HepG2 (cell line): ENCODE results near the gene PPP4C. TPM values are rescaled to one million over a fixed set of nuclear protein-coding genes. Genes with fewer than 3 reads are reported as not detected.

Experiments
- AHDC1 ChIP-seq: sonication (generic); formaldehyde crosslinking; IDR thresholded peaks from 2 replicates; pipeline ENCODE4 v1.5.1; 2020; ENCODE audit warnings: mild to moderate bottlenecking, missing genetic modification reagents, borderline replicate concordance
- EEA1 ChIP-seq: sonication (generic); formaldehyde crosslinking; IDR thresholded peaks from 2 replicates; pipeline ENCODE4 v1.5.1; 2020; ENCODE audit warnings: mild to moderate bottlenecking, missing genetic modification reagents, borderline replicate concordance
- EED ChIP-seq: sonication (generic); formaldehyde crosslinking; IDR thresholded peaks from 2 replicates; pipeline ENCODE4 v1.5.0; 2020; ENCODE audit warnings: mild to moderate bottlenecking, missing genetic modification reagents
- ETS1 ChIP-seq: sonication (generic); formaldehyde crosslinking; IDR thresholded peaks from 2 replicates; pipeline ENCODE4 v1.4.0; 2020; ENCODE audit warnings: missing genetic modification reagents
- GMEB1 ChIP-seq: sonication (generic); formaldehyde crosslinking; IDR thresholded peaks from 2 replicates; pipeline ENCODE4 v1.5.1; 2020; ENCODE audit warnings: missing genetic modification reagents, mild to moderate bottlenecking, borderline replicate concordance
- HMG20B ChIP-seq: conservative IDR thresholded peaks from 2 replicates; pipeline ENCODE4 v1.6.1; 2016; ENCODE audit warnings: missing genetic modification reagents, missing compliant biosample characterization
- HNRNPH1 ChIP-seq: fragments of 200-400 bp; formaldehyde crosslinking; optimal IDR thresholded peaks from 2 replicates; pipeline ENCODE3; 2017; ENCODE audit warnings: mild to moderate bottlenecking, low read depth, low read length
- MTA1 ChIP-seq: sonication (generic); formaldehyde crosslinking; IDR thresholded peaks from 2 replicates; pipeline ENCODE4 v1.4.0; 2020; ENCODE audit warnings: missing genetic modification reagents, mild to moderate bottlenecking, borderline replicate concordance
- PHF5A ChIP-seq: IDR thresholded peaks from one replicate; pipeline ENCODE4 v1.6.1; 2018; ENCODE audit warnings: low read depth, missing genetic modification reagents; ENCODE audit not compliant: unreplicated experiment
- PRMT3 ChIP-seq: sonication (generic); formaldehyde crosslinking; IDR thresholded peaks from 2 replicates; pipeline ENCODE4 v1.8.1; 2022; ENCODE audit warnings: low read depth, mild to moderate bottlenecking, moderate library complexity, missing genetic modification reagents, borderline replicate concordance
- TFE3 ChIP-seq: IDR thresholded peaks from 2 replicates; pipeline ENCODE4 v1.6.1; 2016
- TRAFD1 ChIP-seq: sonication (generic); formaldehyde crosslinking; IDR thresholded peaks from 2 replicates; pipeline ENCODE4 v1.5.1; 2020; ENCODE audit warnings: missing genetic modification reagents, mild to moderate bottlenecking, borderline replicate concordance
- ZC3H13 ChIP-seq: sonication (generic); formaldehyde crosslinking; IDR thresholded peaks from 2 replicates; pipeline ENCODE4 v1.8.1; 2023; ENCODE audit warnings: mild to moderate bottlenecking, missing genetic modification reagents, moderate library complexity
- ZFP37 ChIP-seq: sonication (generic); formaldehyde crosslinking; IDR thresholded peaks from 2 replicates; pipeline ENCODE4 v1.4.0; 2020; ENCODE audit warnings: missing genetic modification reagents, borderline replicate concordance
- ZMYM2 ChIP-seq: sonication (generic); formaldehyde crosslinking; IDR thresholded peaks from 2 replicates; pipeline ENCODE4 v1.8.0; 2022; ENCODE audit warnings: mild to moderate bottlenecking, missing genetic modification reagents
- ZNF431 ChIP-seq: sonication (generic); formaldehyde crosslinking; IDR thresholded peaks from 2 replicates; pipeline ENCODE4 v1.9.0; 2022; ENCODE audit warnings: missing genetic modification reagents, low read depth, mild to moderate bottlenecking, borderline replicate concordance
- polyA plus RNA-seq, 8 experiments: library from polyadenylated mRNA; depleted of rRNA in 3 of 8; stranded (reverse) in 7 of 8; unstranded in 1 of 8; fragments of >200 nt; fragmentation: Illumina TruSeq in 4 of 8; extraction: Trizol in 4 of 8; gene quantifications; 2 replicates each; pipeline versions ENCODE4 v1.2.1 to v1.2.3, GENCODE V29; 2011 to 2016; ENCODE audit warnings: low read depth in 4 of 8, missing spikeins in 1 of 8, mixed read lengths in 1 of 8; ENCODE audit not compliant: insufficient read depth in 1 of 8
- total RNA-seq, 5 experiments: library from RNA; depleted of rRNA; stranded (reverse); fragments of >200 nt; fragmentation: Illumina TruSeq; extraction: Trizol; gene quantifications; 2 replicates each; pipeline ENCODE4 v1.2.3, GENCODE V29; 2016; ENCODE audit warnings: low read depth in 1 of 5

Gene PPP4C
- total and polyA plus RNA-seq, 2 of the 13 experiments (the other 11 are each of a cell fraction or from before 2014, with no cell fraction given) = 176 to 220 TPM

- TF ChIP-seq GMEB1 (CRISPR knock-in tag) (no peak), ETS1 (CRISPR knock-in tag) (no peak), HMG20B (CRISPR knock-in tag) (peak; percentile 28; the same call in 1 of the 2 replicates), EED (no peak), ZNF431 (peak; percentile 88), MTA1 (CRISPR knock-in tag) (peak; percentile 85), PHF5A (CRISPR knock-in tag) (peak; percentile 21), TFE3 (CRISPR knock-in tag) (peak; percentile 95), ZC3H13 (CRISPR knock-in tag) (peak; percentile 45), PRMT3 (no peak), HNRNPH1 (no peak), EEA1 (CRISPR knock-in tag) (no peak), AHDC1 (CRISPR knock-in tag) (no peak), TRAFD1 (CRISPR knock-in tag) (0 out of 2 replicates have a peak, but pooled peaks have one; percentile 88), ZFP37 (CRISPR knock-in tag) (peak; percentile 40; the same call in 1 of the 2 replicates), ZMYM2 (peak; percentile 95)
Observed at GRCh38 chr16:30092373-30093010, 16.7 kb downstream of the PPP4C start (continued).
